CD4-positive, alpha-beta T cell (primary cell): ENCODE results near the gene CAGE1. TPM values are rescaled to one million over a fixed set of nuclear protein-coding genes. Genes with fewer than 3 reads are reported as not detected.
"Not testable (repeated sequence)": the region's sequence is repeated elsewhere in the genome, so short reads cannot be mapped to it uniquely, and the experiment has no call there.

Experiments used
- ATAC-seq: fragments of 200-7000 bp; cut with Tn5 transposase; one replicate; pipeline ENCODE4 v1.10.0; 2022; ENCODE audit warnings: mild to moderate bottlenecking; ENCODE audit not compliant: poor library complexity
- CTCF ChIA-PET: fragments of 350-600 bp; sonication (Branson Sonifier 250); formaldehyde crosslinking; loops from one replicate; lab custom pipeline; 2021; ENCODE audit warnings: antibody characterized with exemption, inconsistent platforms; lab: Charles Lee
- POLR2A ChIA-PET: fragments of 350-600 bp; sonication (Branson Sonifier 250); formaldehyde crosslinking; loops from one replicate; lab custom pipeline; 2021; ENCODE audit warnings: antibody characterized with exemption, inconsistent platforms; lab: Charles Lee
- DNase-seq, 14 experiments: peaks; one replicate each; pipeline ENCODE4 v3.0.0-alpha.2; 2013 to 2020; ENCODE audit warnings: mixed read lengths in 2 of 14
- H3K27ac ChIP-seq, 2 donors: one replicate each; pipeline versions ENCODE4 v1.5.1 to v1.7.0; 2013; ENCODE audit warnings: low read length in 2 of 2, low read depth in 1 of 2, mild to moderate bottlenecking in 1 of 2
- H3K27me3 ChIP-seq, 2 experiments: 1 replicate in 1 of 2; 2 replicates in 1 of 2; pipeline versions ENCODE4 v1.6.1 to v1.7.0; 2013; ENCODE audit warnings: low read length in 2 of 2, control low read depth in 1 of 2, mild to moderate bottlenecking in 1 of 2, moderate library complexity in 1 of 2; ENCODE audit not compliant: insufficient read depth in 2 of 2, control insufficient read depth in 1 of 2
- H3K36me3 ChIP-seq: one replicate; pipeline ENCODE4 v1.6.1; 2013; ENCODE audit warnings: low read length, control low read depth; ENCODE audit not compliant: insufficient read depth
- H3K4me1 ChIP-seq: one replicate; pipeline ENCODE4 v1.6.1; 2013; ENCODE audit warnings: low read length, control low read depth; ENCODE audit not compliant: insufficient read depth
- H3K4me3 ChIP-seq: one replicate; pipeline ENCODE4 v1.5.1; 2013; ENCODE audit warnings: mild to moderate bottlenecking, low read length, moderate library complexity
- H3K9me3 ChIP-seq, 2 experiments: 1 replicate in 1 of 2; 2 replicates in 1 of 2; pipeline versions ENCODE4 v1.6.1 to v1.7.0; 2013; ENCODE audit warnings: low read length in 2 of 2, mild to moderate bottlenecking in 2 of 2, control low read depth in 1 of 2, moderate library complexity in 1 of 2; ENCODE audit not compliant: control insufficient read depth in 1 of 2, insufficient read depth in 1 of 2
- H3K27ac Mint-ChIP-seq: one replicate; pipeline ENCODE4 v1.8.0; 2020; ENCODE audit warnings: mixed read lengths
- H3K27me3 Mint-ChIP-seq: one replicate; pipeline ENCODE4 v1.8.0; 2021; ENCODE audit warnings: mixed read lengths
- H3K36me3 Mint-ChIP-seq: one replicate; pipeline ENCODE4 v1.8.0; 2021; ENCODE audit warnings: low read depth, mixed read lengths
- H3K4me1 Mint-ChIP-seq: one replicate; pipeline ENCODE4 v1.8.0; 2021; ENCODE audit warnings: low read depth, mixed read lengths
- H3K4me3 Mint-ChIP-seq: one replicate; pipeline ENCODE4 v1.8.0; 2020; ENCODE audit warnings: mild to moderate bottlenecking, mixed read lengths
- H3K9me3 Mint-ChIP-seq: one replicate; pipeline ENCODE4 v1.8.0; 2020; ENCODE audit warnings: mixed read lengths
- intact Hi-C, 2 experiments: fragments of 100-400 bp; cut with DNase I in 1 of 2; cut with micrococcal nuclease in 1 of 2; formaldehyde crosslinking; loops; one replicate each; pipeline versions ENCODE4 v1.15.1 to v1.9.0; 2023 to 2025; cut with DNase I, micrococcal nuclease
- total RNA-seq, 174 experiments: library from RNA in 2 of 174; stranded (reverse) in 2 of 174; gene quantifications; one replicate each; pipeline ENCODE4 v1.2.3 and lab custom pipeline; 2021 to 2026
- TF ChIP-seq, protein P1 (sequence below): fragments of 200-600 bp; IDR thresholded peaks from one replicate; pipeline ENCODE4 v1.8.0; 2022; ENCODE audit warnings: antibody characterized with exemption, mild to moderate bottlenecking

The CAGE1 gene
- total RNA-seq, 2 experiments from 2014 or later = 0.38 to 0.39 TPM

GRCh38 chr6:7367408-7367807 lies 22.1 kb downstream of the CAGE1 start:
- Histone ChIP-seq H3K36me3 (no peaks in the 10 kb centered on the region), H3K4me3 (no peak overlapping the region), H3K4me1 (no peaks in the 10 kb centered on the region), H3K9me3 (no peaks in the 10 kb centered on the region), H3K27me3 (no peaks in the 10 kb centered on the region), H3K27ac (no peak overlapping the region)
- Mint-ChIP-seq H3K27ac (no peak overlapping the region), H3K36me3 (no peaks in the 10 kb centered on the region), H3K27me3 (no peaks in the 10 kb centered on the region), H3K4me3 (no peak overlapping the region), H3K9me3 (no peaks in the 10 kb centered on the region), H3K4me1 (no peaks in the 10 kb centered on the region)
- POLR2A ChIA-PET = no interaction called here
- intact Hi-C loops = no loop called here
- DNase-seq = no peak
- CTCF ChIA-PET = interaction anchor here (0.7 kb wide), 1 partner anchor 28 kb away, joined by 4 read pairs; no protein-coding TSS in a partner anchor
- no peak for ATAC-seq
- TF ChIP-seq, protein P1, sequence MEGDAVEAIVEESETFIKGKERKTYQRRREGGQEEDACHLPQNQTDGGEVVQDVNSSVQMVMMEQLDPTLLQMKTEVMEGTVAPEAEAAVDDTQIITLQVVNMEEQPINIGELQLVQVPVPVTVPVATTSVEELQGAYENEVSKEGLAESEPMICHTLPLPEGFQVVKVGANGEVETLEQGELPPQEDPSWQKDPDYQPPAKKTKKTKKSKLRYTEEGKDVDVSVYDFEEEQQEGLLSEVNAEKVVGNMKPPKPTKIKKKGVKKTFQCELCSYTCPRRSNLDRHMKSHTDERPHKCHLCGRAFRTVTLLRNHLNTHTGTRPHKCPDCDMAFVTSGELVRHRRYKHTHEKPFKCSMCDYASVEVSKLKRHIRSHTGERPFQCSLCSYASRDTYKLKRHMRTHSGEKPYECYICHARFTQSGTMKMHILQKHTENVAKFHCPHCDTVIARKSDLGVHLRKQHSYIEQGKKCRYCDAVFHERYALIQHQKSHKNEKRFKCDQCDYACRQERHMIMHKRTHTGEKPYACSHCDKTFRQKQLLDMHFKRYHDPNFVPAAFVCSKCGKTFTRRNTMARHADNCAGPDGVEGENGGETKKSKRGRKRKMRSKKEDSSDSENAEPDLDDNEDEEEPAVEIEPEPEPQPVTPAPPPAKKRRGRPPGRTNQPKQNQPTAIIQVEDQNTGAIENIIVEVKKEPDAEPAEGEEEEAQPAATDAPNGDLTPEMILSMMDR = no peak

GRCh38 chr6:7351916-7352315 lies 37.6 kb downstream of the CAGE1 start:
- H3K36me3 ChIP-seq, H3K4me3 Mint-ChIP-seq, H3K27me3 ChIP-seq, H3K4me1 ChIP-seq, DNase-seq, H3K9me3 Mint-ChIP-seq, intact Hi-C loops, H3K27ac ChIP-seq, POLR2A ChIA-PET, H3K27ac Mint-ChIP-seq, H3K4me1 Mint-ChIP-seq, H3K9me3 ChIP-seq, ATAC-seq, H3K4me3 ChIP-seq, H3K36me3 Mint-ChIP-seq: not testable (repeated sequence)
- H3K27me3 Mint-ChIP-seq = peaks cover 24% of the 10 kb centered on the region
- CTCF ChIA-PET = interaction anchor here (0.7 kb wide), 1 partner anchor 184 kb away, joined by 3 read pairs; no protein-coding TSS in a partner anchor

DNA sequence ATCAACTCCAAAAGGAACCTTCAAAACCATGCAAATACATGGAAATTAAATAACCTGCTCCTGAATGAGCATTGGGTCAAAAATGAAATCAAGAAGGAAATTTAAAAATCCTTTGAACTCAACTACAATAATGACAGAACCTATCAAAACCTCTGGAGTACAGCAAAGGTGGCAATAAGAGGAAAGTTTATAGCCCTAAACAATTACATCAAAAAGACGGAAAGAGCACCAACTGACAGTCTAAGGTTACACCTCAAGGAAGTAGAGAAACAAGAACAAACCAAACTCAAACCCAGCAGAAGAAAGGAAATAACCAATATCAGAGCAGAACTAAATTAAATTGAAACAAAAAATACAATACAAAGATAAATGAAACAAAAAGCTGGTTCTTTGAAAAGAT lies 39.0 kb downstream of the CAGE1 start:
- peaks cover 24% of the 10 kb centered on the region for H3K27me3 Mint-ChIP-seq
- H3K36me3 ChIP-seq, H3K27ac ChIP-seq, H3K4me1 ChIP-seq, H3K4me3 Mint-ChIP-seq, CTCF ChIA-PET, H3K27me3 ChIP-seq, H3K4me3 ChIP-seq, H3K27ac Mint-ChIP-seq, H3K9me3 ChIP-seq, POLR2A ChIA-PET, H3K9me3 Mint-ChIP-seq, intact Hi-C loops, H3K4me1 Mint-ChIP-seq, H3K36me3 Mint-ChIP-seq, ATAC-seq: not testable (repeated sequence)
- peak in 1 of 14 experiments; percentile 19 for DNase-seq

GRCh38 chr6:7347551-7347997 lies 42.0 kb downstream of the CAGE1 start:
- H3K27ac Mint-ChIP-seq, H3K27ac ChIP-seq, CTCF ChIA-PET, ATAC-seq, POLR2A ChIA-PET, H3K4me1 Mint-ChIP-seq, H3K27me3 ChIP-seq, H3K36me3 ChIP-seq, H3K9me3 Mint-ChIP-seq, H3K4me3 Mint-ChIP-seq, H3K9me3 ChIP-seq, H3K36me3 Mint-ChIP-seq, intact Hi-C loops, H3K4me3 ChIP-seq, DNase-seq, H3K4me1 ChIP-seq: not testable (repeated sequence)
- peaks cover 34% of the 10 kb centered on the region for H3K27me3 Mint-ChIP-seq

DNA sequence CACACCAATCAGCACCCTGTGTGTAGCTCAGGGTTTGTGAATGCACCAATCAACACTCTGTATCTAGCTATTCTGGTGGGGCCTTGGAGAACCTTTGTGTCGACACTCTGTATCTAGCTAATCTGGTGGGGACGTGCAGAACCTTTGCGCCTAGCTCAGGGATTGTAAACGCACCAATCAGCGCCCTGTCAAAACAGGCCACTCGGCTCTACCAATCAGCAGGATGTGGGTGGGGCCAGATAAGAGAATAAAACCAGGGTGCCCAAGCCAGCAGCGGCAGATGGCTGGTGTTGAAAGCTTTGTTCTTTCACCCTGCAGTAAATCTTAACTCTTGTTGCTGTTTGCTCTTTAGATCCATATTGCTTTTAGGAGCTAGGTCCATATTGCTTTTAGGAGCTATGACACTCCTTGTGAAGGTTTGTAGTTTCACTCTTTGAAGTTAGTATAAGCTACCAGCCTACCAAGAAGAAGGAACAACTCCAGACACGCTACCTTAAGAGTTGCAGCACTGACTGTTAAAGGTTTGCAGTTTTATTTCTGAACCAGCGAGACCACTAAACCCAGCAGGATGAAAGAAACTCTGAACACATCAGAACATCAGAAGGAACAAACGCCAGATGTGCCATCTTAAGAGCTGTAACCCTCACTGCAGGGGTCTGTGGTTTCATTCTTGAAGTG lies 44.6 kb downstream of the CAGE1 start:
- DNase-seq = peak in 1 of 14 experiments; percentile 20
- intact Hi-C loops, H3K27me3 ChIP-seq, H3K9me3 ChIP-seq, H3K27ac Mint-ChIP-seq, H3K27ac ChIP-seq, H3K36me3 ChIP-seq, ATAC-seq, H3K4me1 Mint-ChIP-seq, POLR2A ChIA-PET, H3K36me3 Mint-ChIP-seq, CTCF ChIA-PET, H3K4me1 ChIP-seq, H3K9me3 Mint-ChIP-seq, H3K4me3 Mint-ChIP-seq, H3K4me3 ChIP-seq: not testable (repeated sequence)
- peaks cover 31% of the 10 kb centered on the region for H3K27me3 Mint-ChIP-seq
